Measurements from ENCODE around the gene HTRA3.

HTRA3 gene

GRCh38 chr4:8269535-8270417 lies at the start of gene HTRA3:
Gene HTRA3, plus strand, starts transcription at chr4:8269754. Its CDS starts 215 bp downstream, at chr4:8269969.
- no peak for DNase-seq

GRCh38 chr4:8220661-8221450 lies 48.7 kb upstream of the HTRA3 start:
- no peak for DNase-seq

GRCh38 chr4:8221476-8221875 lies 48.1 kb upstream of the HTRA3 start:
- no peak for DNase-seq

- no peak for DNase-seq
Observed at GRCh38 chr4:8221985-8222384, 47.6 kb upstream of the HTRA3 start.

- DNase-seq = no peak
Observed at GRCh38 chr4:8222609-8223388, 46.8 kb upstream of the HTRA3 start.

- DNase-seq = no peak
Observed at GRCh38 chr4:8224267-8224974, 45.1 kb upstream of the HTRA3 start.

GRCh38 chr4:8224975-8225625 lies 44.5 kb upstream of the HTRA3 start:
- DNase-seq = no peak

- DNase-seq = no peak
Observed at GRCh38 chr4:8225706-8226443, 43.7 kb upstream of the HTRA3 start.

GRCh38 chr4:8227201-8227770 lies 42.3 kb upstream of the HTRA3 start:
- DNase-seq = no peak

- no peak for DNase-seq
Observed at GRCh38 chr4:8227771-8228318, 41.7 kb upstream of the HTRA3 start.

GRCh38 chr4:8228319-8229250 lies 41.0 kb upstream of the HTRA3 start:
- no peak for DNase-seq

- DNase-seq = no peak
Observed at GRCh38 chr4:8229331-8229975, 40.1 kb upstream of the HTRA3 start.

GRCh38 chr4:8230033-8230432 lies 39.5 kb upstream of the HTRA3 start:
- no peak for DNase-seq

- no peak for DNase-seq
Observed at GRCh38 chr4:8230891-8231290, 38.7 kb upstream of the HTRA3 start.

GRCh38 chr4:8231551-8232049 lies 38.0 kb upstream of the HTRA3 start:
- no peak for DNase-seq

GRCh38 chr4:8232748-8233147 lies 36.8 kb upstream of the HTRA3 start:
- DNase-seq = no peak

GRCh38 chr4:8233672-8234484 lies 35.7 kb upstream of the HTRA3 start:
- DNase-seq = no peak

- no peak for DNase-seq
Observed at GRCh38 chr4:8234715-8235114, 34.8 kb upstream of the HTRA3 start.
